GM12878 (cell line): ENCODE results near the gene GSC2. TPM values are rescaled to one million over a fixed set of nuclear protein-coding genes. Genes with fewer than 3 reads are reported as not detected.

Experiments used
- ATAC-seq: fragments of 200-7000 bp; cut with Tn5 transposase; 3 replicates; pipeline ENCODE4 v1.9.1; 2020; ENCODE audit warnings: mild to moderate bottlenecking, moderate library complexity
- BruUV-seq: library from RNA; stranded (reverse); fragments of 400-500 nt; replicated peaks from 2 replicates; lab custom pipeline; 2021; lab: Mats Ljungman, UMichigan
- CTCF ChIA-PET: fragments of 300-600 bp; sonication (Branson Sonifier 250); formaldehyde crosslinking; extraction: SDS; loops from one replicate; lab custom pipeline; 2021; ENCODE audit warnings: inconsistent platforms; lab: Yijun Ruan, JAX
- POLR2A ChIA-PET: fragments of 350-600 bp; formaldehyde crosslinking; extraction: SDS; loops from one replicate; lab custom pipeline; 2021; ENCODE audit warnings: inconsistent platforms; lab: Charles Lee
- RAD21 ChIA-PET: fragments of 300-600 bp; sonication (Branson Sonifier 250); formaldehyde crosslinking; loops from one replicate; lab custom pipeline; 2023; ENCODE audit warnings: antibody characterized with exemption; ENCODE audit not compliant: unreplicated experiment; lab: Charles Lee
- SMC1A ChIA-PET: fragments of 300-600 bp; sonication (Branson Sonifier 250); formaldehyde crosslinking; loops from one replicate; lab custom pipeline; 2023; ENCODE audit not compliant: unreplicated experiment, uncharacterized antibody; lab: Charles Lee
- DNase-seq: peaks from one replicate; pipeline ENCODE4 v3.0.0-alpha.2; 2011; ENCODE audit warnings: low read depth, low spot score
- FAIRE-seq: peaks from 3 replicates; lab custom pipeline; 2011; peaks lifted over from hg19 to GRCh38; lab: Jason Lieb, UNC
- H2AFZ ChIP-seq: 2 replicates; pipeline ENCODE4 v1.6.0; 2011; ENCODE audit warnings: low read depth, low read length, control low read depth; ENCODE audit not compliant: control insufficient read depth
- H3K27ac ChIP-seq: 2 replicates; pipeline ENCODE4 v1.5.1; 2011; ENCODE audit warnings: control low read depth; ENCODE audit not compliant: control insufficient read depth, insufficient read depth
- H3K27me3 ChIP-seq, 2 experiments: replicated peaks in 1 of 2; 2 replicates each; pipeline versions ENCODE4 v1.6.0 to v1.6.1; 2011; ENCODE audit warnings: low read length in 1 of 2; ENCODE audit not compliant: control insufficient read depth in 2 of 2, insufficient read depth in 2 of 2
- H3K36me3 ChIP-seq, 2 experiments: 2 replicates each; pipeline ENCODE4 v1.5.1; 2011; ENCODE audit warnings: low read length in 1 of 2; ENCODE audit not compliant: control insufficient read depth in 2 of 2, insufficient read depth in 2 of 2
- H3K4me1 ChIP-seq: 2 replicates; pipeline ENCODE4 v1.6.1; 2011; ENCODE audit warnings: mild to moderate bottlenecking, low read length, moderate library complexity, mixed read lengths; ENCODE audit not compliant: control insufficient read depth, insufficient read depth
- H3K4me2 ChIP-seq: 2 replicates; pipeline ENCODE4 v1.6.0; 2011; ENCODE audit warnings: control low read depth; ENCODE audit not compliant: control insufficient read depth, insufficient read depth
- H3K4me3 ChIP-seq: fragments of 200-600 bp; sonication (generic); 2 replicates; pipeline ENCODE4 v1.5.1; 2016
- H3K79me2 ChIP-seq: 2 replicates; pipeline ENCODE4 v1.6.0; 2011; ENCODE audit warnings: low read length; ENCODE audit not compliant: control insufficient read depth, insufficient read depth
- H3K9ac ChIP-seq: 2 replicates; pipeline ENCODE4 v1.8.0; 2011; ENCODE audit warnings: low read length, control low read depth, mixed read lengths; ENCODE audit not compliant: control insufficient read depth, insufficient read depth
- H3K9me3 ChIP-seq: replicated peaks from 3 replicates; pipeline ENCODE4 v1.5.1; 2011; ENCODE audit warnings: mild to moderate bottlenecking, low read length; ENCODE audit not compliant: control insufficient read depth, insufficient read depth
- H4K20me1 ChIP-seq: 2 replicates; pipeline ENCODE4 v1.6.0; 2011; ENCODE audit not compliant: control insufficient read depth, insufficient read depth
- BCL11A ChIP-seq: IDR thresholded peaks from 2 replicates; pipeline ENCODE4 v1.6.1; 2011; ENCODE audit warnings: low read depth, low read length
- CHD1 ChIP-seq: IDR thresholded peaks from 2 replicates; pipeline ENCODE4 v1.6.1; 2012; ENCODE audit warnings: low read depth, low read length, improper control_type of control experiment
- ESRRA ChIP-seq: IDR thresholded peaks from 2 replicates; pipeline ENCODE4 v1.6.1; 2012; ENCODE audit warnings: mild to moderate bottlenecking, low read length, improper control_type of control experiment
- FOS ChIP-seq: IDR thresholded peaks from 3 replicates; pipeline ENCODE4 v1.6.1; 2011; ENCODE audit warnings: borderline replicate concordance; ENCODE audit not compliant: insufficient read length; ENCODE audit errors: extremely low read depth
- HDAC2 ChIP-seq: fragments of 200-600 bp; sonication (generic); IDR thresholded peaks from 2 replicates; pipeline ENCODE4 v1.6.1; 2017
- IRF4 ChIP-seq: IDR thresholded peaks from 2 replicates; pipeline ENCODE4 v1.6.1; 2011; ENCODE audit warnings: low read depth, low read length
- MYB ChIP-seq: fragments of 150-350 bp; IDR thresholded peaks from 2 replicates; pipeline ENCODE4 v1.6.1; 2014; ENCODE audit warnings: mild to moderate bottlenecking, low read depth, low read length, borderline replicate concordance
- PML ChIP-seq: IDR thresholded peaks from 2 replicates; pipeline ENCODE4 v1.6.1; 2012; ENCODE audit warnings: low read length, inconsistent platforms
- RAD21 ChIP-seq: IDR thresholded peaks from 2 replicates; pipeline ENCODE4 v1.6.1; 2011; ENCODE audit warnings: mild to moderate bottlenecking, low read depth, low read length, moderate library complexity; ENCODE audit not compliant: insufficient read depth
- RB1 ChIP-seq: fragments of 450-650 bp; formaldehyde crosslinking; IDR thresholded peaks from 2 replicates; pipeline ENCODE4 v1.6.1; 2017; ENCODE audit warnings: mild to moderate bottlenecking, borderline replicate concordance
- SIX5 ChIP-seq: IDR thresholded peaks from 2 replicates; pipeline ENCODE4 v1.6.1; 2011; ENCODE audit warnings: mild to moderate bottlenecking, low read depth, low read length, moderate library complexity; ENCODE audit not compliant: severe bottlenecking
- SP1 ChIP-seq: IDR thresholded peaks from one replicate; pipeline ENCODE4 v1.6.1; 2011; ENCODE audit warnings: low read depth, low read length
- SREBF2 ChIP-seq: IDR thresholded peaks from 2 replicates; pipeline ENCODE4 v1.6.1; 2012; ENCODE audit warnings: mild to moderate bottlenecking, low read length
- TBL1XR1 ChIP-seq: IDR thresholded peaks from 2 replicates; pipeline ENCODE4 v1.6.1; 2012; ENCODE audit warnings: low read depth, low read length, improper control_type of control experiment
- TCF12 ChIP-seq: IDR thresholded peaks from 2 replicates; pipeline ENCODE4 v1.6.1; 2011; ENCODE audit warnings: low read depth, mild to moderate bottlenecking, low read length
- YY1 ChIP-seq: IDR thresholded peaks from 2 replicates; pipeline ENCODE4 v1.6.1; 2011; ENCODE audit warnings: low read depth, mild to moderate bottlenecking, low read length
- WGBS: methylation state at CpG from one replicate; pipeline ENCODE4 v1.1.6; 2016; ENCODE audit warnings: low lambda C conversion rate; ENCODE audit not compliant: insufficient replicate concordance, insufficient coverage; ENCODE audit errors: missing lambda C conversion rate; 5-methylcytosine and 5-hydroxymethylcytosine counted together
- in situ Hi-C: fragments of 300-500 bp; cut with MboI; formaldehyde crosslinking; loops from 9 replicates; pipeline ENCODE4 v1.14.3; 2018; ENCODE audit warnings: mixed read lengths
- intact Hi-C: fragments of 100-400 bp; cut with micrococcal nuclease; formaldehyde crosslinking; loops from one replicate; pipeline ENCODE4 v1.14.2; 2022; ENCODE audit not compliant: unreplicated experiment
- polyA plus RNA-seq, 11 experiments: library from polyadenylated mRNA; depleted of rRNA in 4 of 11; unstranded in 6 of 11; stranded (reverse) in 5 of 11; fragments of >200 nt; fragmentation: Nextera tagmentation in 4 of 11; fragmentation: Illumina TruSeq in 1 of 11; extraction: Ambion mirVana in 4 of 11; extraction: Trizol in 1 of 11; gene quantifications; 1 replicate in 1 of 11; 2 replicates in 10 of 11; pipeline versions ENCODE4 v1.2.1 to v1.2.3, GENCODE V29; 2011 to 2016; ENCODE audit warnings: inconsistent platforms in 2 of 11, missing spikeins in 2 of 11, low read depth in 1 of 11
- total RNA-seq, 4 experiments: library from RNA; depleted of rRNA in 3 of 4; stranded (reverse); fragments of >200 nt in 3 of 4; fragmentation: Illumina TruSeq in 1 of 4; extraction: Trizol in 1 of 4; gene quantifications; 2 replicates each; pipeline versions ENCODE4 v1.2.1 to v1.2.3, GENCODE V29; 2013 to 2021
- TF ChIP-seq, protein P1 (sequence below): IDR thresholded peaks from 2 replicates; pipeline ENCODE4 v1.6.1; 2012; ENCODE audit warnings: low read depth, low read length, improper control_type of control experiment
- TF ChIP-seq, protein P2 (sequence below): fragments of 450-650 bp; IDR thresholded peaks from 2 replicates; pipeline ENCODE4 v1.6.1; 2016; ENCODE audit warnings: mild to moderate bottlenecking
- TF ChIP-seq, protein P3 (sequence below): fragments of 450-650 bp; IDR thresholded peaks from 2 replicates; pipeline ENCODE4 v1.6.1; 2017; ENCODE audit warnings: mild to moderate bottlenecking, moderate library complexity

Gene GSC2
- total and polyA plus RNA-seq, 10 of the 15 experiments (the other 5 are each of a cell fraction or from before 2014, with no cell fraction given) = not detected

DNA sequence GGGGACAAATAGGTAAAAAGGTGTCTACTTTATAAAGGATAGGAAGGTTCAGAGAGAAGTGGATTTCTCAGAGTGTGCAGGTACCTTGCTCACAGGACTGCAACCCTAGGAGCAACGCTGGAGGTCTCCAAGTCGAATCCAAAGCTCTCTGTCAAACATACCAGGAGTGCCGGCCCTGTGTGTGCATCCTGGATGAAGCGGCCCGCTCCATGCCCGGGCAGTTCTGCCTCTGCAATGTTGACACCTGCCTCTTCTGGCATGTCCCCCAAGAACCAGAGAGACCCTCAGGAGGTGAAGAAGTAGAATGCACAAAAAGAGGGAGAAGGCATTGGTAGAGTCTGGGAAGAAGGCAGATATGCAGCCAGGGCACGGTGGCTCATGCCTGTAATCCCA lies 22.1 kb downstream of the GSC2 start (continued):
- TF ChIP-seq, protein P1, sequence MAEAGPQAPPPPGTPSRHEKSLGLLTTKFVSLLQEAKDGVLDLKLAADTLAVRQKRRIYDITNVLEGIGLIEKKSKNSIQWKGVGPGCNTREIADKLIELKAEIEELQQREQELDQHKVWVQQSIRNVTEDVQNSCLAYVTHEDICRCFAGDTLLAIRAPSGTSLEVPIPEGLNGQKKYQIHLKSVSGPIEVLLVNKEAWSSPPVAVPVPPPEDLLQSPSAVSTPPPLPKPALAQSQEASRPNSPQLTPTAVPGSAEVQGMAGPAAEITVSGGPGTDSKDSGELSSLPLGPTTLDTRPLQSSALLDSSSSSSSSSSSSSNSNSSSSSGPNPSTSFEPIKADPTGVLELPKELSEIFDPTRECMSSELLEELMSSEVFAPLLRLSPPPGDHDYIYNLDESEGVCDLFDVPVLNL = no peak
- no peak for TF ChIP-seq TBL1XR1
- TF ChIP-seq ESRRA = no peak
- TF ChIP-seq, protein P2, sequence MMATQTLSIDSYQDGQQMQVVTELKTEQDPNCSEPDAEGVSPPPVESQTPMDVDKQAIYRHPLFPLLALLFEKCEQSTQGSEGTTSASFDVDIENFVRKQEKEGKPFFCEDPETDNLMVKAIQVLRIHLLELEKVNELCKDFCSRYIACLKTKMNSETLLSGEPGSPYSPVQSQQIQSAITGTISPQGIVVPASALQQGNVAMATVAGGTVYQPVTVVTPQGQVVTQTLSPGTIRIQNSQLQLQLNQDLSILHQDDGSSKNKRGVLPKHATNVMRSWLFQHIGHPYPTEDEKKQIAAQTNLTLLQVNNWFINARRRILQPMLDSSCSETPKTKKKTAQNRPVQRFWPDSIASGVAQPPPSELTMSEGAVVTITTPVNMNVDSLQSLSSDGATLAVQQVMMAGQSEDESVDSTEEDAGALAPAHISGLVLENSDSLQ = no peak
- TF ChIP-seq TCF12 = no peak
- TF ChIP-seq MYB = no peak
- TF ChIP-seq, all 136 proteins: peak for 0

DNA sequence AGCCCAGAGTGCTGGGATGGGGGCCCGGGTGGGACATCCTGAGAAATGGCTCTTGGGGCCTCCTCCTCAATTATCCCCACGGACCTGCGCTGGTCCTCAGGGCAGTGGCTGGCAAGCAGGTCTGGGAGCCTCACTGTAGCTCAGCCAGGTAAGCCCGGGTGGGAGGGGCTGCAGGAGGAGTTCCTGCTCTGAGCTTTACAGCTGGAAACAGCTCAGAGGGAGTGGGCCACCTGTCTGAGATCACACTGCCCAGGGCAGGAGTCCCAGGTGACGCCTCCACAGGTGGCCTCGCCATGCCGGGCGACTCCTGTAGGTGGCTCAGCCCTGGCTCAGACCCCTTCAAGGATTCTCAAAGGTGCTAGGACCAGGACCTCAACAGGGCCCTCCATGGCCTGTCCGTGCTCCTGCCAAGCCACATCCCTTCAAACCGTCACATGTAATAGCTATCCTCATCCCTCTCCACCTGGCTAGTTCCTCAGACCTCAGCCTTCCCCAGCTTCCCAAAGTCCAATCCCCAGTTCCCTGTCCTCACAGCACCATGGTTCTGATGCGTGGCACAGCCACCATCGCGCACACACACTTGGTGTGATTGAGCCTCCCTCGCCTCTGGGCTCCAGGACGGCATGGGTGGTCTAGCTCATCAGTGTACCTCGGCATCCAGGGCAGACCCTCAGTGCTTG lies 22.6 kb downstream of the GSC2 start:
- Histone ChIP-seq H2AFZ (no peak overlapping the region), H3K36me3 (no peaks in the 10 kb centered on the region), H3K4me1 (no peaks in the 10 kb centered on the region), H3K4me3 (no peak overlapping the region), H3K4me2 (no peak overlapping the region), H3K9me3 (no peaks in the 10 kb centered on the region), H3K27me3 (no peaks in the 10 kb centered on the region; a peak in 1 of 4 replicates), H4K20me1 (no peaks in the 10 kb centered on the region), H3K9ac (no peak overlapping the region), H3K27ac (no peak overlapping the region), H3K79me2 (no peaks in the 10 kb centered on the region)
- in situ Hi-C loops (no loop called here), intact Hi-C loops (no loop called here)
- 73% methylated on average over 16 of the region's 16 CpGs for WGBS
- DNase-seq = no peak
- no peak for ATAC-seq
- ChIA-PET CTCF (no interaction called here), POLR2A (no interaction called here), SMC1A (no interaction called here), RAD21 (no interaction called here)
- FAIRE-seq = no peak
- no TSS peak for BruUV-seq
- TF ChIP-seq, protein P3, sequence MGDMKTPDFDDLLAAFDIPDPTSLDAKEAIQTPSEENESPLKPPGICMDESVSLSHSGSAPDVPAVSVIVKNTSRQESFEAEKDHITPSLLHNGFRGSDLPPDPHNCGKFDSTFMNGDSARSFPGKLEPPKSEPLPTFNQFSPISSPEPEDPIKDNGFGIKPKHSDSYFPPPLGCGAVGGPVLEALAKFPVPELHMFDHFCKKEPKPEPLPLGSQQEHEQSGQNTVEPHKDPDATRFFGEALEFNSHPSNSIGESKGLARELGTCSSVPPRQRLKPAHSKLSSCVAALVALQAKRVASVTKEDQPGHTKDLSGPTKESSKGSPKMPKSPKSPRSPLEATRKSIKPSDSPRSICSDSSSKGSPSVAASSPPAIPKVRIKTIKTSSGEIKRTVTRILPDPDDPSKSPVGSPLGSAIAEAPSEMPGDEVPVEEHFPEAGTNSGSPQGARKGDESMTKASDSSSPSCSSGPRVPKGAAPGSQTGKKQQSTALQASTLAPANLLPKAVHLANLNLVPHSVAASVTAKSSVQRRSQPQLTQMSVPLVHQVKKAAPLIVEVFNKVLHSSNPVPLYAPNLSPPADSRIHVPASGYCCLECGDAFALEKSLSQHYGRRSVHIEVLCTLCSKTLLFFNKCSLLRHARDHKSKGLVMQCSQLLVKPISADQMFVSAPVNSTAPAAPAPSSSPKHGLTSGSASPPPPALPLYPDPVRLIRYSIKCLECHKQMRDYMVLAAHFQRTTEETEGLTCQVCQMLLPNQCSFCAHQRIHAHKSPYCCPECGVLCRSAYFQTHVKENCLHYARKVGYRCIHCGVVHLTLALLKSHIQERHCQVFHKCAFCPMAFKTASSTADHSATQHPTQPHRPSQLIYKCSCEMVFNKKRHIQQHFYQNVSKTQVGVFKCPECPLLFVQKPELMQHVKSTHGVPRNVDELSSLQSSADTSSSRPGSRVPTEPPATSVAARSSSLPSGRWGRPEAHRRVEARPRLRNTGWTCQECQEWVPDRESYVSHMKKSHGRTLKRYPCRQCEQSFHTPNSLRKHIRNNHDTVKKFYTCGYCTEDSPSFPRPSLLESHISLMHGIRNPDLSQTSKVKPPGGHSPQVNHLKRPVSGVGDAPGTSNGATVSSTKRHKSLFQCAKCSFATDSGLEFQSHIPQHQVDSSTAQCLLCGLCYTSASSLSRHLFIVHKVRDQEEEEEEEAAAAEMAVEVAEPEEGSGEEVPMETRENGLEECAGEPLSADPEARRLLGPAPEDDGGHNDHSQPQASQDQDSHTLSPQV = no peak
- TF ChIP-seq SREBF2 = no peak
- no peak for TF ChIP-seq SIX5
- TF ChIP-seq SP1 = no peak
- TF ChIP-seq CHD1 = no peak
- no peak for TF ChIP-seq RB1
- no peak for TF ChIP-seq FOS
- TF ChIP-seq HDAC2 = no peak
- TF ChIP-seq IRF4 = no peak
- TF ChIP-seq PML = no peak
- no peak for TF ChIP-seq RAD21
- no peak for TF ChIP-seq ESRRA
- TF ChIP-seq YY1 = no peak
- no peak for TF ChIP-seq BCL11A
